Choroid plexus epithelial cell (primary cell): ENCODE results near the gene NFXL1.

Source experiments
- DNase-seq: peaks from one replicate; pipeline ENCODE4 v3.0.0-alpha.2; 2010; ENCODE audit warnings: low read depth
- H3K4me3 ChIP-seq: 2 replicates; pipeline ENCODE4 v1.5.1; 2011; ENCODE audit warnings: low read depth, mild to moderate bottlenecking, control low read depth, low read length, moderate library complexity
- CTCF ChIP-seq: conservative IDR thresholded peaks from 2 replicates; pipeline ENCODE4 v1.5.1; 2011; ENCODE audit warnings: low read depth, mild to moderate bottlenecking, control low read depth, inconsistent platforms, low read length, moderate library complexity

Gene NFXL1

GRCh38 chr4:47862297-47862696 is 52.1 kb downstream of the NFXL1 start:
- DNase-seq = peak; percentile 80
- H3K4me3 ChIP-seq = no peak overlapping the region
- TF ChIP-seq CTCF = no peak

GRCh38 chr4:47860305-47860704 is 54.1 kb downstream of the NFXL1 start:
- no peak overlapping the region for H3K4me3 ChIP-seq
- no peak for DNase-seq
- no peak for TF ChIP-seq CTCF

- no peak for TF ChIP-seq CTCF
- DNase-seq = no peak
- no peak overlapping the region for H3K4me3 ChIP-seq
Observed at GRCh38 chr4:47858006-47858405, 56.4 kb downstream of the NFXL1 start.

GRCh38 chr4:47856713-47857112 is 57.7 kb downstream of the NFXL1 start:
- DNase-seq = peak; percentile 60
- no peak for TF ChIP-seq CTCF

GRCh38 chr4:47855350-47855749 is 59.0 kb downstream of the NFXL1 start:
- H3K4me3 ChIP-seq = no peak overlapping the region
- no peak for TF ChIP-seq CTCF
- no peak for DNase-seq

More at GRCh38 chr4:47856713-47857112, 57.7 kb downstream of the NFXL1 start:
- no peak overlapping the region for H3K4me3 ChIP-seq

GRCh38 chr4:47852136-47852535 is 62.2 kb downstream of the NFXL1 start:
- peak; percentile 13 for TF ChIP-seq CTCF
- no peak overlapping the region for H3K4me3 ChIP-seq
- peak; percentile 97 for DNase-seq

GRCh38 chr4:47849466-47849865 is 64.9 kb downstream of the NFXL1 start:
- H3K4me3 ChIP-seq = no peak overlapping the region
- no peak for TF ChIP-seq CTCF

More at GRCh38 chr4:47849466-47849865, 64.9 kb downstream of the NFXL1 start:
- DNase-seq = no peak
